Muscle layer of duodenum (tissue), 2 donors: ENCODE results near the gene TNFRSF19.
A peak's percentile ranks its signal among the peaks of the same experiment; 100 is the strongest.

ENCODE experiments used
- H3K27ac ChIP-seq: one replicate; pipeline ENCODE4 v1.7.0; 2013; ENCODE audit warnings: mild to moderate bottlenecking, low read length
- H3K27me3 ChIP-seq: one replicate; pipeline ENCODE4 v1.7.0; 2013; ENCODE audit warnings: low read depth, mild to moderate bottlenecking, control low read depth, low read length
- H3K36me3 ChIP-seq, 2 donors: one replicate each; pipeline ENCODE4 v1.7.0; 2013; ENCODE audit warnings: low read length in 2 of 2, control low read depth in 1 of 2, mild to moderate bottlenecking in 1 of 2; ENCODE audit not compliant: insufficient read depth in 2 of 2, control insufficient read depth in 1 of 2
- H3K4me1 ChIP-seq, 2 donors: one replicate each; pipeline ENCODE4 v1.7.0; 2013; ENCODE audit warnings: low read length in 2 of 2, mild to moderate bottlenecking in 2 of 2, control low read depth in 1 of 2, moderate library complexity in 1 of 2; ENCODE audit not compliant: insufficient read depth in 2 of 2, control insufficient read depth in 1 of 2
- H3K4me3 ChIP-seq, 2 donors: one replicate each; pipeline ENCODE4 v1.7.0; 2013; ENCODE audit warnings: low read length in 2 of 2, low read depth in 1 of 2, mild to moderate bottlenecking in 1 of 2
- H3K9me3 ChIP-seq, 2 donors: one replicate each; pipeline ENCODE4 v1.7.0; 2013; ENCODE audit warnings: low read length in 2 of 2, control low read depth in 1 of 2, mild to moderate bottlenecking in 1 of 2; ENCODE audit not compliant: control insufficient read depth in 1 of 2
- donor health status: healthy.

Gene TNFRSF19

GRCh38 chr13:23695711-23696464 is 125.7 kb downstream of the TNFRSF19 start:
- Histone ChIP-seq H3K27me3 (no peaks in the 10 kb centered on the region), H3K4me1 (no peaks in the 10 kb centered on the region), H3K36me3 (no peaks in the 10 kb centered on the region), H3K27ac (no peak overlapping the region), H3K4me3 (peak overlapping the region in 1 of 2 donors; percentile 38), H3K9me3 (no peaks in the 10 kb centered on the region)

- H3K27me3 ChIP-seq, result no peaks in the 10 kb centered on the region
- H3K4me1 ChIP-seq, result no peaks in the 10 kb centered on the region
- H3K36me3 ChIP-seq, result no peaks in the 10 kb centered on the region
- H3K4me3 ChIP-seq, result no peak overlapping the region
- no peaks in the 10 kb centered on the region for H3K9me3 ChIP-seq
- H3K27ac ChIP-seq, result no peak overlapping the region
Observed at GRCh38 chr13:23696610-23697009, 126.4 kb downstream of the TNFRSF19 start.

GRCh38 chr13:23697772-23698313 is 127.6 kb downstream of the TNFRSF19 start:
- Histone ChIP-seq H3K36me3 (no peaks in the 10 kb centered on the region), H3K4me3 (no peak overlapping the region), H3K27ac (no peak overlapping the region), H3K4me1 (no peaks in the 10 kb centered on the region), H3K9me3 (no peaks in the 10 kb centered on the region), H3K27me3 (no peaks in the 10 kb centered on the region)

- H3K4me3 ChIP-seq, result no peak overlapping the region
- H3K27ac ChIP-seq, result no peak overlapping the region
- H3K9me3 ChIP-seq, result no peaks in the 10 kb centered on the region
- no peaks in the 10 kb centered on the region for H3K36me3 ChIP-seq
- no peaks in the 10 kb centered on the region for H3K4me1 ChIP-seq
- H3K27me3 ChIP-seq, result no peaks in the 10 kb centered on the region
Observed at GRCh38 chr13:23699271-23699670, 129.1 kb downstream of the TNFRSF19 start.

- no peaks in the 10 kb centered on the region for H3K4me1 ChIP-seq
- H3K9me3 ChIP-seq, result no peaks in the 10 kb centered on the region
- H3K27ac ChIP-seq, result no peak overlapping the region
- no peaks in the 10 kb centered on the region for H3K36me3 ChIP-seq
- no peak overlapping the region for H3K4me3 ChIP-seq
- no peaks in the 10 kb centered on the region for H3K27me3 ChIP-seq
Observed at GRCh38 chr13:23701186-23701585, 131.0 kb downstream of the TNFRSF19 start.

GRCh38 chr13:23701636-23702035 is 131.4 kb downstream of the TNFRSF19 start:
- Histone ChIP-seq H3K27ac (no peak overlapping the region), H3K36me3 (no peaks in the 10 kb centered on the region)

GRCh38 chr13:23703246-23703860 is 133.1 kb downstream of the TNFRSF19 start:
- H3K4me3 ChIP-seq, result no peak overlapping the region
- H3K4me1 ChIP-seq, result no peaks in the 10 kb centered on the region
- H3K27me3 ChIP-seq, result no peaks in the 10 kb centered on the region
- no peaks in the 10 kb centered on the region for H3K36me3 ChIP-seq
- no peak overlapping the region for H3K27ac ChIP-seq
- H3K9me3 ChIP-seq, result no peaks in the 10 kb centered on the region

More at GRCh38 chr13:23701636-23702035, 131.4 kb downstream of the TNFRSF19 start:
- H3K4me3 ChIP-seq, result no peak overlapping the region
- H3K27me3 ChIP-seq, result no peaks in the 10 kb centered on the region
- no peaks in the 10 kb centered on the region for H3K9me3 ChIP-seq
- H3K4me1 ChIP-seq, result no peaks in the 10 kb centered on the region

GRCh38 chr13:23705583-23705982 is 135.4 kb downstream of the TNFRSF19 start:
- H3K36me3 ChIP-seq, result no peaks in the 10 kb centered on the region
- H3K27ac ChIP-seq, result no peak overlapping the region
- H3K27me3 ChIP-seq, result no peaks in the 10 kb centered on the region
- no peaks in the 10 kb centered on the region for H3K9me3 ChIP-seq
- no peak overlapping the region for H3K4me3 ChIP-seq
- H3K4me1 ChIP-seq, result no peaks in the 10 kb centered on the region

GRCh38 chr13:23707674-23708073 is 137.5 kb downstream of the TNFRSF19 start:
- H3K27ac ChIP-seq, result no peak overlapping the region
- no peaks in the 10 kb centered on the region for H3K27me3 ChIP-seq
- no peaks in the 10 kb centered on the region for H3K4me1 ChIP-seq
- no peaks in the 10 kb centered on the region for H3K9me3 ChIP-seq
- no peaks in the 10 kb centered on the region for H3K36me3 ChIP-seq
- H3K4me3 ChIP-seq, result no peak overlapping the region

- no peaks in the 10 kb centered on the region for H3K4me1 ChIP-seq
- H3K27ac ChIP-seq, result no peak overlapping the region
- H3K36me3 ChIP-seq, result no peaks in the 10 kb centered on the region
- H3K9me3 ChIP-seq, result no peaks in the 10 kb centered on the region
- H3K4me3 ChIP-seq, result no peak overlapping the region
- no peaks in the 10 kb centered on the region for H3K27me3 ChIP-seq
Observed at GRCh38 chr13:23709536-23709935, 139.3 kb downstream of the TNFRSF19 start.

GRCh38 chr13:23710366-23710765 is 140.2 kb downstream of the TNFRSF19 start:
- Histone ChIP-seq H3K9me3 (no peaks in the 10 kb centered on the region), H3K27me3 (no peaks in the 10 kb centered on the region), H3K27ac (no peak overlapping the region), H3K36me3 (no peaks in the 10 kb centered on the region), H3K4me3 (no peak overlapping the region), H3K4me1 (no peaks in the 10 kb centered on the region)
